Smooth muscle cell (in vitro differentiated cells): ENCODE results near the gene RBM19. TPM values are rescaled to one million over a fixed set of nuclear protein-coding genes. Genes with fewer than 3 reads are reported as not detected.

ENCODE experiments used
- DNase-seq: peaks from one replicate; lab custom pipeline; 2025; ENCODE audit not compliant: unreplicated experiment; lab: John Stamatoyannopoulos, UW
- H2AFZ ChIP-seq: fragments of 200-600 bp; sonication (generic); 2 replicates; pipeline ENCODE4 v1.6.0; 2016; ENCODE audit warnings: antibody characterized with exemption, low read depth, mild to moderate bottlenecking
- H3F3A ChIP-seq: fragments of 200-600 bp; sonication (generic); 2 replicates; pipeline ENCODE4 v1.6.0; 2017; ENCODE audit warnings: antibody characterized with exemption, low read depth
- H3K27ac ChIP-seq: fragments of 200-600 bp; sonication (generic); 2 replicates; pipeline ENCODE4 v1.5.1; 2016; ENCODE audit warnings: low read depth, mild to moderate bottlenecking
- H3K27me3 ChIP-seq: fragments of 200-600 bp; sonication (generic); 2 replicates; pipeline ENCODE4 v1.6.1; 2016; ENCODE audit warnings: low read depth, mild to moderate bottlenecking
- H3K36me3 ChIP-seq: fragments of 200-600 bp; sonication (generic); 2 replicates; pipeline ENCODE4 v1.5.1; 2016; ENCODE audit warnings: low read depth
- H3K4me1 ChIP-seq: fragments of 200-600 bp; sonication (generic); 2 replicates; pipeline ENCODE4 v1.5.1; 2016; ENCODE audit warnings: low read depth
- H3K4me2 ChIP-seq: fragments of 200-600 bp; sonication (generic); 2 replicates; pipeline ENCODE4 v1.6.0; 2016; ENCODE audit warnings: mild to moderate bottlenecking
- H3K4me3 ChIP-seq: fragments of 200-600 bp; sonication (generic); 2 replicates; pipeline ENCODE4 v1.5.1; 2016; ENCODE audit warnings: mild to moderate bottlenecking
- H3K79me2 ChIP-seq: fragments of 200-600 bp; sonication (generic); 2 replicates; pipeline ENCODE4 v1.6.0; 2016; ENCODE audit warnings: low read depth, mild to moderate bottlenecking
- H3K9ac ChIP-seq: fragments of 200-600 bp; sonication (generic); 2 replicates; pipeline ENCODE4 v1.6.0; 2016; ENCODE audit warnings: low read depth
- H3K9me3 ChIP-seq: fragments of 200-600 bp; sonication (generic); replicated peaks from 2 replicates; pipeline ENCODE4 v1.5.1; 2016; ENCODE audit warnings: low read depth
- H4K20me1 ChIP-seq: fragments of 200-600 bp; sonication (generic); 2 replicates; pipeline ENCODE4 v1.6.0; 2016; ENCODE audit warnings: low read depth
- CTCF ChIP-seq: fragments of 200-600 bp; sonication (generic); IDR thresholded peaks from 2 replicates; pipeline ENCODE4 v1.5.1; 2017; ENCODE audit warnings: borderline replicate concordance, mild to moderate bottlenecking, antibody characterized with exemption; ENCODE audit not compliant: insufficient read depth, poor library complexity, severe bottlenecking
- WGBS: methylation state at CpG from one replicate; pipeline ENCODE4 v1.1.7; 2016; ENCODE audit warnings: low lambda C conversion rate; 5-methylcytosine and 5-hydroxymethylcytosine counted together
- polyA plus RNA-seq: library from polyadenylated mRNA; unstranded; fragments of >200 nt; fragmentation: Nextera tagmentation; extraction: Ambion mirVana; gene quantifications from 2 replicates; pipeline ENCODE4 v1.2.1, GENCODE V29; 2016
- total RNA-seq: library from RNA; depleted of rRNA; stranded (reverse); fragments of >200 nt; gene quantifications from 2 replicates; pipeline ENCODE4 v1.2.3, GENCODE V29; 2014

The RBM19 gene
- total and polyA plus RNA-seq, 2 experiments from 2014 or later, result 12.8 to 15.9 TPM

- Histone ChIP-seq H3K79me2 (no peaks in the 10 kb centered on the region), H4K20me1 (no peaks in the 10 kb centered on the region), H3K4me2 (no peak overlapping the region)
These were observed 65.4 kb downstream of the RBM19 start for GRCh38 chr12:113900716-113901115.

GRCh38 chr12:113899561-113900471 lies 66.3 kb downstream of the RBM19 start:
- no peak for DNase-seq
- Histone ChIP-seq H4K20me1 (no peaks in the 10 kb centered on the region), H2AFZ (no peak overlapping the region), H3K4me1 (peaks cover 7% of the 10 kb centered on the region), H3K9ac (no peak overlapping the region), H3F3A (no peaks in the 10 kb centered on the region), H3K36me3 (no peaks in the 10 kb centered on the region), H3K4me3 (no peak overlapping the region), H3K27ac (no peak overlapping the region), H3K9me3 (no peaks in the 10 kb centered on the region), H3K27me3 (no peaks in the 10 kb centered on the region), H3K4me2 (no peak overlapping the region), H3K79me2 (no peaks in the 10 kb centered on the region)
- no peak for TF ChIP-seq CTCF
- WGBS, result 71% methylated on average over 32 of the region's 32 CpGs

More at GRCh38 chr12:113900716-113901115, 65.4 kb downstream of the RBM19 start:
- Histone ChIP-seq H3K9me3 (no peaks in the 10 kb centered on the region), H3F3A (no peaks in the 10 kb centered on the region), H2AFZ (no peak overlapping the region), H3K4me3 (no peak overlapping the region), H3K36me3 (no peaks in the 10 kb centered on the region), H3K9ac (no peak overlapping the region), H3K27ac (no peak overlapping the region), H3K4me1 (peaks cover 7% of the 10 kb centered on the region), H3K27me3 (no peaks in the 10 kb centered on the region)
- DNase-seq, result no peak
- no peak for TF ChIP-seq CTCF
- WGBS, result 90% methylated on average over 2 of the region's 2 CpGs

GRCh38 chr12:113899042-113899560 lies 67.0 kb downstream of the RBM19 start:
- Histone ChIP-seq H3F3A (no peaks in the 10 kb centered on the region), H3K36me3 (no peaks in the 10 kb centered on the region), H3K9me3 (no peaks in the 10 kb centered on the region), H3K27ac (no peak overlapping the region), H2AFZ (no peak overlapping the region), H3K4me1 (peaks cover 7% of the 10 kb centered on the region), H3K9ac (no peak overlapping the region), H3K79me2 (no peaks in the 10 kb centered on the region), H4K20me1 (no peaks in the 10 kb centered on the region), H3K4me3 (no peak overlapping the region), H3K4me2 (no peak overlapping the region), H3K27me3 (no peaks in the 10 kb centered on the region)
- DNase-seq, result no peak
- WGBS, result 83% methylated on average over 6 of the region's 6 CpGs
- no peak for TF ChIP-seq CTCF
